ENCODE data around the gene BCAP31. TPM values are rescaled to one million over a fixed set of nuclear protein-coding genes. Genes with fewer than 3 reads are reported as not detected.

The BCAP31 gene
- total and polyA plus RNA-seq, 2 of the 13 experiments (the other 11 are each of a cell fraction or from before 2014, with no cell fraction given): 139 to 178 TPM

GRCh38 chrX:153769865-153770600 is 45.8 kb upstream of the BCAP31 start (continued):
- TF ChIP-seq FOXP4 (CRISPR knock-in tag; IDR thresholded peaks at IDR 0.05): no peak

- DNase-seq (ENCODE audit: low spot score): no peak
- Histone ChIP-seq H3K27me3 (ENCODE audit: control insufficient read depth in 1 of 2, insufficient read depth in 2 of 2, low read length in 2 of 2) (no peaks in the 10 kb centered on the region), H3K4me2 (ENCODE audit: low read depth, low read length) (no peak overlapping the region), H3K4me1 (ENCODE audit: insufficient read depth, low read length) (peaks cover 23% of the 10 kb centered on the region), H2AFZ (ENCODE audit: low read length) (no peak overlapping the region), H3K27ac (ENCODE audit: extremely low read length, insufficient read depth, low read length) (no peak overlapping the region), H3K9me3 (ENCODE audit: low read length) (no peaks in the 10 kb centered on the region), H3K9ac (ENCODE audit: insufficient read depth, low read depth, low read length) (no peak overlapping the region), H3K79me2 (ENCODE audit: insufficient read depth, low read length) (no peaks in the 10 kb centered on the region), H3K36me3 (replicated peaks in 1 of 2; ENCODE audit: control insufficient read depth in 1 of 2, insufficient read depth in 2 of 2, low read length in 2 of 2) (no peaks in the 10 kb centered on the region), H3K4me3 (replicated peaks in 1 of 3; ENCODE audit: insufficient read depth in 1 of 3, low read depth in 2 of 3, low read length in 3 of 3) (no peak overlapping the region), H4K20me1 (ENCODE audit: insufficient read depth, low read length) (no peaks in the 10 kb centered on the region)
- 100% methylated on average over 7 of the region's 23 CpGs for WGBS (ENCODE audit: low lambda C conversion rate)
- TF ChIP-seq FOXO1 (CRISPR knock-in tag; IDR thresholded peaks at IDR 0.05) (no peak), ZNF781 (CRISPR knock-in tag; IDR thresholded peaks at IDR 0.05; ENCODE audit: borderline replicate concordance, not compliant biosample characterization) (no peak), AKAP8 (CRISPR knock-in tag; IDR thresholded peaks at IDR 0.05) (no peak), AGO2 (optimal IDR thresholded peaks at IDR 0.05; ENCODE audit: low read depth, low read length) (peak; percentile 12), SOX6 (IDR thresholded peaks at IDR 0.05) (no peak), SOX6 (CRISPR knock-in tag; IDR thresholded peaks at IDR 0.05) (no peak)
- no peak for ATAC-seq
- intact Hi-C loops (cut with micrococcal nuclease; ENCODE audit: unreplicated experiment) (loop anchor here (10.0 kb wide), 1 partner anchor 175 kb away; the partner anchor contains the start of gene RENBP), in situ Hi-C loops (cut with HindIII; ENCODE audit: extremely low pct_ligation_motif_present, low pct_unique_long_range_greater_than_20kb) (no loop called here)
- no peak for FAIRE-seq
- no TSS peak for BruUV-seq (replicated peaks)
- POLR2A ChIA-PET: no interaction called here
- CTCF ChIA-PET (ENCODE audit: low intra/inter-chr PET ratio, low total read pairs): no interaction called here
Measured at GRCh38 chrX:153769158-153769864, 45.1 kb upstream of the BCAP31 start.

All from HepG2 (cell line).